ENCODE data around the gene TARDBP.
"Not testable (repeated sequence)": the region's sequence is repeated elsewhere in the genome, so short reads cannot be mapped to it uniquely, and the experiment has no call there.

TARDBP gene

GRCh38 chr1:11059968-11060830, 47.7 kb downstream of the TARDBP start, which contains the start of gene SRM:
Gene SRM, minus strand, starts transcription at chr1:11060018. Its CDS starts 75 bp downstream, at chr1:11059943.
- peak; percentile 82 for DNase-seq (ENCODE audit: low read depth)

GRCh38 chr1:11061652-11062365, 49.4 kb downstream of the TARDBP start:
- no peak for DNase-seq (ENCODE audit: low read depth)

GRCh38 chr1:11062965-11063401, 50.5 kb downstream of the TARDBP start:
- peak; percentile 62 for DNase-seq (ENCODE audit: low read depth)

DNA sequence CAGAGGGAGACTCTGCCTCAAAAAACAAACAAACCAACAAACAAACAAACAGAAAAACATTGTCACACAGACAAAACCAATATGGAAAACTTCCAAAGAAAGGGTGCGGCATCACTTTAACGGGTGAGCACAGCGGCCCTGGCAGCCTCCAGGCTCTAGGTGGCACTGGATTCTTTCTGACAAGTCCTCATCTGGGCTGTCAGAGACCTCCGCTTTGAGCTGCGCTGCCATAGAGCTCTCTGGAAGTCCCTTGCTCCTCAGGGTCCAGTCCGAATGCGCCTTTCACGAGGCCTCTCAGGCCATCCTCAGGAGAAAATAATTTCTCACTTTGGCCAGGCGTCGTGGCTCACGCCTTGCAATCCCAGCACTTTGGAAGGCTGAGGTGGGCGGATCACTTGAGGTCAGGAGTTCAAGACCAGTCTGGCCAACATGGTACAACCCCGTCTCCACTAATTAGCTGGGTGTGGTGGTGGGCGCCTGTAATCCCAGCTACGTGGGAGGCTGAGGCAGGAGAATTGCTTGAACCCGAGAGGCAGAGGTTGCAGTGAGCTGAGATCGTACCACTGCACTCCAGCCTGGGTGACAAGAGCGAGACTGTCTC, 51.6 kb downstream of the TARDBP start:
- DNase-seq (ENCODE audit: low read depth) = not testable (repeated sequence)

- no peak for DNase-seq (ENCODE audit: low read depth)
Observed at GRCh38 chr1:11064942-11065341, 52.5 kb downstream of the TARDBP start.

DNA sequence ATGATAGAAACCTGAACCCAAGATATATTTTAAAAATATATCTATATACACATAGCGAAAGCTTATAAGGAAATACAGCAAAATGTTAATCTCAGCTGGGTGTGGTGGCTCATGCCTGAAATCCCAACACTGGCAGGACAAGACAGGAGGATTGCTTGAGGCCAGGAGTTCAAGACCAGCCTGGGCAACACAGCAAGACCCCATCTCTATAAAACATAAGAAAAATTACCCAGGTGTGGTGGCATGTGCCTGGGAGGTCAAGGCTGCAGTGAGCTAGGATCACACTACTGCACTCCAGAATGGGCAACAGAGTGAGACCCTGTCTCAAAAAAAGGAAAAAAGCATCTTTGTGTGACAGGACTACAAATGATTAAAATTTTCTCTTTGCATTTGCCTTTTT, 53.3 kb downstream of the TARDBP start:
- DNase-seq (ENCODE audit: low read depth) = no peak

- no peak for DNase-seq (ENCODE audit: low read depth)
Observed at GRCh38 chr1:11067716-11068599, 55.5 kb downstream of the TARDBP start.

- DNase-seq (ENCODE audit: low read depth) = no peak
Observed at GRCh38 chr1:11068600-11069473, 56.4 kb downstream of the TARDBP start.

GRCh38 chr1:11070876-11071275, 58.4 kb downstream of the TARDBP start:
- DNase-seq (ENCODE audit: low read depth) = no peak

DNA sequence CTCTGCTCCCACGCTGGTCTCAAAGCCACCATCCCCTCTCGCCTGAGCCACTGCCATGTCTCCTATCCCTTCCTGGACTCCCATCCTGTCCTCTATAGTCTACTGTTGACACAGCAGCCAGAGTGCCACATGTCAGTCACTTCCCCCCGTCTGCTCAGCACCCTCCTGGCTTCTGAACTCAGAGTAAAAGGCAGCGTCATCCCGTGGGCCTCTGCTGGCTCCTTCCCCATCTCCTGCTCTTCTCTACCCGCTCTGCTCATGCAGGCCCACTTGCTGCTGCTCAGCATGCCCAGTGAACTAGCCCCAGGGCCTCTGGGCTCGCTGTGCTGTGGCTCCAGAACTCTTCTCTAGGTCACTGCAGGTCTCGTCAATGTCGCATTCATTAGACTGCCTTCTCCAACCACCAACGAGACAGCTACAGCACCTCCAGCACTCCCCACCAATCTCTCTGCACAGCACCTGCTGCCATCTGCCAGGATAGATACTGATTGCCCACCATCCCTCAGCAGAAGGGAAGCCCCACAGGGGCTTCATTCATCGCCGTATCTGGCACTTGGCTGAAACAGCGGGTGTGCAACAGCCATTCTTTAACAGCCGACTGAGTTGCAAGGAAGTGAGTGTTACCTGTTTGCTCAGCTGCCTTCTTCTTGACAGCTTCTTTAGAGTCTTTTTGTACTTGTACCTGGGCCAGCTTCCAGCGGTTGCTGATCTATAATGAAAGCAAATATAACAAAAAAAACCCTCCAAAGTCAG, 59.2 kb downstream of the TARDBP start:
- DNase-seq (ENCODE audit: low read depth) = no peak

GRCh38 chr1:11072216-11072917, 59.9 kb downstream of the TARDBP start:
- DNase-seq (ENCODE audit: low read depth) = no peak

- DNase-seq (ENCODE audit: low read depth) = not testable (repeated sequence)
Observed at GRCh38 chr1:11073398-11073797, 60.9 kb downstream of the TARDBP start.
